HCT116 (cell line): ENCODE results near the gene TMEM198. TPM values are rescaled to one million over a fixed set of nuclear protein-coding genes. Genes with fewer than 3 reads are reported as not detected.

Experiments
- ATAC-seq: fragments of 200-7000 bp; cut with Tn5 transposase; 2 replicates; pipeline ENCODE4 v1.9.1; 2020; ENCODE audit warnings: mild to moderate bottlenecking, moderate library complexity
- BruUV-seq: library from RNA; stranded (reverse); fragments of 400-500 nt; replicated peaks from 2 replicates; lab custom pipeline; 2021; lab: Mats Ljungman, UMichigan
- CTCF ChIA-PET: fragments of 300-600 bp; sonication (Branson Sonifier 250); formaldehyde crosslinking; loops from one replicate; lab custom pipeline; 2021; ENCODE audit warnings: antibody characterized with exemption; lab: Charles Lee
- POLR2A ChIA-PET: fragments of 300-600, 350-600 bp; sonication (Branson Sonifier 250); formaldehyde crosslinking; loops from one replicate; lab custom pipeline; 2021; ENCODE audit warnings: antibody characterized with exemption; lab: Charles Lee
- RAD21 ChIA-PET, 2 experiments: fragments of 300-600 bp; sonication (Branson Sonifier 250); formaldehyde crosslinking; loops; one replicate each; lab custom pipeline; 2023; ENCODE audit warnings: low total read pairs in 2 of 2; ENCODE audit not compliant: uncharacterized antibody in 2 of 2, unreplicated experiment in 2 of 2, low non-redundant PET in 1 of 2; lab: Charles Lee
- DNase-seq: peaks from one replicate; pipeline ENCODE4 v3.0.0-alpha.2; 2010; ENCODE audit warnings: low read depth, low spot score
- H2AFZ ChIP-seq: fragments of 200-600 bp; shearing (Covaris generic), sonication (generic); 2 replicates; pipeline ENCODE4 v1.6.1; 2017; ENCODE audit warnings: low read depth, mixed run types, mixed read lengths, antibody characterized with exemption, low read length; ENCODE audit not compliant: poor library complexity, severe bottlenecking
- H3K27ac ChIP-seq: 2 replicates; pipeline ENCODE4 v1.5.1; 2012; ENCODE audit warnings: low read depth, low read length
- H3K27me3 ChIP-seq: fragments of 200-600 bp; sonication (generic); 2 replicates; pipeline ENCODE4 v1.6.1; 2016; ENCODE audit warnings: mixed run types, low read length, mixed read lengths; ENCODE audit not compliant: insufficient read depth
- H3K36me3 ChIP-seq, 2 experiments: fragments of 200-500 bp in 1 of 2; fragments of 200-600 bp in 1 of 2; sonication (Bioruptor generic) in 1 of 2; sonication (generic) in 1 of 2; 2 replicates each; pipeline versions ENCODE4 v1.5.1 to v1.6.1; 2014 to 2016; ENCODE audit warnings: low read length in 2 of 2, inconsistent platforms in 1 of 2, mixed read lengths in 1 of 2, mixed run types in 1 of 2; ENCODE audit not compliant: insufficient read depth in 2 of 2, control insufficient read depth in 1 of 2
- H3K4me1 ChIP-seq, 2 experiments: fragments of 200-600 bp in 1 of 2; sonication (generic) in 1 of 2; 2 replicates each; pipeline versions ENCODE4 v1.5.1 to v1.6.1; 2012 to 2017; ENCODE audit warnings: low read length in 2 of 2, inconsistent platforms in 1 of 2, mild to moderate bottlenecking in 1 of 2, mixed read lengths in 1 of 2, mixed run types in 1 of 2, moderate library complexity in 1 of 2; ENCODE audit not compliant: insufficient read depth in 2 of 2, control insufficient read depth in 1 of 2
- H3K4me2 ChIP-seq: fragments of 200-600 bp; sonication (generic); 2 replicates; pipeline ENCODE4 v1.6.1; 2017; ENCODE audit warnings: mixed run types, low read length, mixed read lengths
- H3K4me3 ChIP-seq, 2 experiments: fragments of 200-600 bp in 1 of 2; sonication (generic) in 1 of 2; replicated peaks in 1 of 2; 2 replicates each; pipeline ENCODE4 v1.5.1; 2011 to 2016; ENCODE audit warnings: low read length in 2 of 2, control low read depth in 1 of 2, low read depth in 1 of 2, mild to moderate bottlenecking in 1 of 2, mixed read lengths in 1 of 2, mixed run types in 1 of 2
- H3K79me2 ChIP-seq: fragments of 200-600 bp; sonication (generic); 2 replicates; pipeline ENCODE4 v1.6.1; 2017; ENCODE audit warnings: mild to moderate bottlenecking, mixed run types, low read length, moderate library complexity, mixed read lengths; ENCODE audit not compliant: insufficient read depth
- H3K9ac ChIP-seq: fragments of 200-600 bp; sonication (generic); 2 replicates; pipeline ENCODE4 v1.6.1; 2016; ENCODE audit warnings: low read length, mixed read lengths
- H3K9me2 ChIP-seq: fragments of 200-600 bp; sonication (generic), shearing (Covaris generic); 2 replicates; pipeline ENCODE4 v1.6.1; 2017; ENCODE audit warnings: mixed run types, mild to moderate bottlenecking, moderate library complexity; ENCODE audit not compliant: insufficient read depth
- H3K9me3 ChIP-seq, 2 experiments: fragments of 200-500 bp in 1 of 2; fragments of 200-600 bp in 1 of 2; sonication (Bioruptor generic) in 1 of 2; sonication (generic) in 1 of 2; 2 replicates each; pipeline ENCODE4 v1.6.1; 2014 to 2017; ENCODE audit warnings: low read length in 2 of 2, mixed read lengths in 2 of 2, inconsistent platforms in 1 of 2, low read depth in 1 of 2, mild to moderate bottlenecking in 1 of 2, mixed run types in 1 of 2, moderate library complexity in 1 of 2; ENCODE audit not compliant: control insufficient read depth in 1 of 2, insufficient read depth in 1 of 2
- H4K20me1 ChIP-seq: fragments of 200-600 bp; sonication (generic), shearing (Covaris generic); 2 replicates; pipeline ENCODE4 v1.6.1; 2017; ENCODE audit warnings: mixed run types, mild to moderate bottlenecking, moderate library complexity; ENCODE audit not compliant: insufficient read depth
- RAD21 ChIP-seq: IDR thresholded peaks from 2 replicates; pipeline ENCODE4 v1.6.1; 2012; ENCODE audit warnings: low read depth, mild to moderate bottlenecking
- SIN3A ChIP-seq: IDR thresholded peaks from 2 replicates; pipeline ENCODE4 v1.6.1; 2012; ENCODE audit warnings: low read depth
- YY1 ChIP-seq: IDR thresholded peaks from 2 replicates; pipeline ENCODE4 v1.6.1; 2011; ENCODE audit warnings: low read length, low read depth, moderate library complexity, mild to moderate bottlenecking; ENCODE audit not compliant: insufficient replicate concordance; ENCODE audit errors: extremely low read depth
- intact Hi-C: fragments of 100-400 bp; cut with micrococcal nuclease; formaldehyde crosslinking; loops from 2 replicates; pipeline ENCODE4 v1.10.0; 2022
- total RNA-seq: library from RNA; stranded (reverse); gene quantifications from one replicate; pipeline ENCODE4 v1.2.1, GENCODE V29; 2021; ENCODE audit not compliant: unreplicated experiment
- TF ChIP-seq, protein P1 (sequence below): IDR thresholded peaks from 2 replicates; pipeline ENCODE4 v1.6.1; 2011; ENCODE audit warnings: mild to moderate bottlenecking, low read length, moderate library complexity; ENCODE audit not compliant: insufficient replicate concordance; ENCODE audit errors: extremely low read depth

The TMEM198 gene
- total RNA-seq, 1 experiment from 2014 or later, result 2.1 TPM

DNA sequence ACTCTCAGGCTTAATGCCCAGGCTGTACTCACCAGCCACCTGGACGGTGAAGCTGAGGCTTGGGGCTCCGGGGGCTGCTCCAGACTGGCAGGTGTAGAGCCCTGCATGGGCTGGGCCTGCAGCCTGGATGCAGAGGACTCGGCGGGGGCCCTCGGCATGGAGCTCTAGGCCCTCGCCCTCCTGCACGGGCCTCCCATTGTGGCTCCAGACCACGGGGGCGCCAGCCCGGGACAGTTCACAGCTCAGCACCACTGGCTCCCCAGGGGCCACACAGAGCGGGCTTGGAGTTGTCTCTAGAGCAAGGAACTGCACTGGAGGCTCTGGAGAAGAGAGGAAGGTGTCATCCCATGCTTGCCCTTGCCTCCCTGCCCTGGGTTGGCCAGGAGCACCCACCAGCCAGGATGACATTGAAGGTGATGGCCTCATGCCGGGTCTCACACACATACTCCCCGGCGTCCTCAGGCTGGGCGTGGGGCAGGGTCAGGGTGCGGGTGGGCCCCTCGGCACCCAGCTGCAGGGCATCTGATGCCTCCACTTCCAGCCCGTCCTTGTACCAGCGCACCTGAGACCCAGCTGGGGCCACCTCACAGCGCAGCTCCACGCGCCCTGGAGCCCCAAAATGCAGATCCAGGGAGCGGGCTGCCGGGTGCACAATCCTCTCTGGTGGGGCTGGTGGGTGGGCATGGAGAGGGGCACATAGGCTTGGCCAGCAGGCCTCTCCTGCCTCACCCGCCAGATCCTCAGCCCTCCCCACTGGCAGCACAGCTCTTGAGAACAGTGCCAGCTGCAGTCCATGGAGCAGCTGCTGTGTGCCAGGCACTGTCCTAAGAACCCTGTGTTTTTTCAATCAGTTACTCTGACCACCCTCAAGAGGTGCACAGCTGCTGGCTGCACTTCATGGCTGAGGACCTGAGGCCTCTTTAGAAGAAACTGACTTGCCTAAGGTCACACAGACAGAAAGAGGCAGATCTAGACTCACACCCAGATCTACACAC is 14.3 kb downstream of the TMEM198 start:
- H3K9me2 ChIP-seq, result no peaks in the 10 kb centered on the region
- no peak overlapping the region for H3K4me3 ChIP-seq
- DNase-seq (no peak), ATAC-seq (no peak)
- ChIA-PET CTCF (no interaction called here), POLR2A (no interaction called here), RAD21 (no interaction called here)
- H4K20me1 ChIP-seq, result no peaks in the 10 kb centered on the region
- H3K9ac ChIP-seq, result no peak overlapping the region
- peaks cover 0 to 4% of the 10 kb centered on the region in 2 experiments; a peak in 1 of 4 replicates for H3K4me1 ChIP-seq
- no peaks in the 10 kb centered on the region for H3K9me3 ChIP-seq
- TF ChIP-seq YY1 (no peak), RAD21 (no peak), SIN3A (no peak)
- TF ChIP-seq, protein P1, sequence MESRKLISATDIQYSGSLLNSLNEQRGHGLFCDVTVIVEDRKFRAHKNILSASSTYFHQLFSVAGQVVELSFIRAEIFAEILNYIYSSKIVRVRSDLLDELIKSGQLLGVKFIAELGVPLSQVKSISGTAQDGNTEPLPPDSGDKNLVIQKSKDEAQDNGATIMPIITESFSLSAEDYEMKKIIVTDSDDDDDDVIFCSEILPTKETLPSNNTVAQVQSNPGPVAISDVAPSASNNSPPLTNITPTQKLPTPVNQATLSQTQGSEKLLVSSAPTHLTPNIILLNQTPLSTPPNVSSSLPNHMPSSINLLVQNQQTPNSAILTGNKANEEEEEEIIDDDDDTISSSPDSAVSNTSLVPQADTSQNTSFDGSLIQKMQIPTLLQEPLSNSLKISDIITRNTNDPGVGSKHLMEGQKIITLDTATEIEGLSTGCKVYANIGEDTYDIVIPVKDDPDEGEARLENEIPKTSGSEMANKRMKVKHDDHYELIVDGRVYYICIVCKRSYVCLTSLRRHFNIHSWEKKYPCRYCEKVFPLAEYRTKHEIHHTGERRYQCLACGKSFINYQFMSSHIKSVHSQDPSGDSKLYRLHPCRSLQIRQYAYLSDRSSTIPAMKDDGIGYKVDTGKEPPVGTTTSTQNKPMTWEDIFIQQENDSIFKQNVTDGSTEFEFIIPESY, result no peak
- intact Hi-C loops, result no loop called here
- BruUV-seq, result no TSS peak
- no peak overlapping the region for H2AFZ ChIP-seq
- H3K27me3 ChIP-seq, result no peaks in the 10 kb centered on the region
- H3K36me3 ChIP-seq, result no peaks in the 10 kb centered on the region
- H3K4me2 ChIP-seq, result no peak overlapping the region
- H3K79me2 ChIP-seq, result no peaks in the 10 kb centered on the region
- H3K27ac ChIP-seq, result no peak overlapping the region
